Natural killer cell treated with Interleukin-12 subunit alpha and Interleukin-12 subunit beta and Interleukin-15 and Interleukin-18, amount 100 ng/mL, for 72 hours (primary cell): ENCODE data around the gene FAM222B. TPM values are rescaled to one million over a fixed set of nuclear protein-coding genes. Genes with fewer than 3 reads are reported as not detected.

Experiments
- ATAC-seq, 2 donors: fragments of 150-1000 bp; cut with Tn5 transposase in 1 of 2; sonication (Bioruptor Pico), chemical (Tn5 transposase) in 1 of 2; 2 replicates each; pipeline ENCODE4 v1.10.0; 2021
- DNase-seq: peaks from one replicate; pipeline ENCODE4 v3.0.0; 2022; ENCODE audit warnings: low spot score
- H3K27ac Mint-ChIP-seq, 2 donors: 1 replicate in 1 of 2; 2 replicates in 1 of 2; pipeline ENCODE4 v1.8.0; 2022; ENCODE audit warnings: mixed read lengths in 2 of 2, mild to moderate bottlenecking in 1 of 2, moderate library complexity in 1 of 2
- H3K27me3 Mint-ChIP-seq, 2 donors: 1 replicate in 1 of 2; 2 replicates in 1 of 2; pipeline ENCODE4 v1.8.0; 2022; ENCODE audit warnings: mixed read lengths in 2 of 2
- H3K36me3 Mint-ChIP-seq: one replicate; pipeline ENCODE4 v1.8.0; 2022; ENCODE audit warnings: mixed read lengths
- H3K4me1 Mint-ChIP-seq, 2 donors: 1 replicate in 1 of 2; 2 replicates in 1 of 2; pipeline ENCODE4 v1.8.0; 2022; ENCODE audit warnings: low read depth in 2 of 2, mixed read lengths in 2 of 2, mild to moderate bottlenecking in 1 of 2
- H3K4me3 Mint-ChIP-seq: one replicate; pipeline ENCODE4 v1.8.0; 2022; ENCODE audit warnings: mixed read lengths
- H3K9me3 Mint-ChIP-seq: 2 replicates; pipeline ENCODE4 v1.8.0; 2022; ENCODE audit warnings: mixed read lengths
- total RNA-seq, 2 donors: library from RNA; stranded (reverse); gene quantifications; one replicate each; pipeline ENCODE4 v1.2.3, GENCODE V29; 2022

The FAM222B gene
- 10 to 100 TPM; 21.7 to 23.5 TPM for total RNA-seq

DNA sequence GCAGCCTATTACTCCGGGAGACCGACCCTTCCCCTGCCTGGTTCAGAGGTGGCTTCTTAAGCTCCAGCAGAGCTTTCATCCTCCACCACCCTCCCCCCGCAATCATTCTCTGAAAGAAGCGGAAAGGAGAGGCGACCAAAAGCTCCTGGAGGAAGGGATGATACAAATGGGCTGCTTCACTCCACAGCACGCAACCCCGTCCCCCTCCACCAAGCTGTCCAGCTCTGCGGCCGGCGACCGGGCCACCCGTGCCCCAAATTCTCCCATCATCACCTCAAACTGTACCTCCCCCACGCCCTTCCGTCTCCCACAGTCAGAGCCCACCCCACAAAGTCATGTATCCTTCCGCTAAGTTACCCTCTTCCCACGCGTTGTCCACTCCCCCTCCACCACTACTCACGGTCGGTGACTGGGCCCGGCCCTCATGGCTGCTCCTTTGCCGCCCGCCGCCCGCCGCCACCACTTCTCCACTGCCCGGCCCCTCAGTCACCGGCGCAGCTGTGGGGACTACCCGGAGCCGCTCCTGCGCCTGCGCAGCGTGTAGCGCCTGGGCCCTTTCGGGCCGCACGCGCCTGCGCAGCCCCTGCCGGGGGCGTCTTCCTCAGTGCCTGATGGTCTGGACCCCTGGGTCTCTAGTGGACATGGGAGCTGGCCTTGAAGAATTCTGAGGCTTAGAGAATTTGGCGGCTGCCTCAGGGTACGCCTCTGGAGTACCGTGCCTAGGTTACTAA, at the start of gene FAM222B:
Gene FAM222B, minus strand, starts transcription at position 509 of the 731 bp plus-strand sequence. CDS start 76,123 bp downstream, outside the sequence.
- Mint-ChIP-seq H3K4me3 (peak within 1 kb of the TSS; percentile 100), H3K27ac (peak within 1 kb of the TSS; percentile 93 to 98), H3K36me3 (peaks cover 7% of the 10 kb centered on the region), H3K27me3 (no peaks in the 10 kb centered on the region), H3K4me1 (peaks cover 10% of the 10 kb centered on the region in 2 donors), H3K9me3 (no peaks in the 10 kb centered on the region)
- DNase-seq = peak; percentile 95
- peak; percentile 99 for ATAC-seq

DNA sequence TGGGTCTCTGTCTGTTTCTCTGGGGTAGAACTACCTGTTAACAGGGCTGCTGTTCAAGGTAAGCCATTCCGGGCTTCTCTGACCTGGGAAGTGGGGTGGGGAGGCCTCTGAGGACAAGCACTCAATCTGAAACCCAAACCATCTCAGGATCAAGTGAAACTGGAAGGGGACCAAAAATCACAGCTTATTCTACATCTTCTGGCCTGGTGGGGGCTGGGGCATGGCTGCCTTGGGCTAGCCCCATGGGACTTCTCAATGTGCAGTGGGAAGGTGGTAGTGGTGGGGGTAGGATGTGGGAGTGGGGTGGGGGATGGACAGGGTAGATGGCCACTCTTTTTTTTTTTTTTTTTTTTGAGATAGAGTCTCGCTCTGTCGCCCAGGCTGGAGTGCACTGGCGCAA, 49.4 kb upstream of the FAM222B start:
- Mint-ChIP-seq H3K4me1 (peaks cover 40 to 51% of the 10 kb centered on the region in 2 donors), H3K27me3 (no peaks in the 10 kb centered on the region), H3K27ac (peak overlapping the region; percentile 87 to 100), H3K4me3 (peak overlapping the region; percentile 70), H3K36me3 (peaks cover 6% of the 10 kb centered on the region), H3K9me3 (no peaks in the 10 kb centered on the region)
- no peak for ATAC-seq
- DNase-seq = no peak

DNA sequence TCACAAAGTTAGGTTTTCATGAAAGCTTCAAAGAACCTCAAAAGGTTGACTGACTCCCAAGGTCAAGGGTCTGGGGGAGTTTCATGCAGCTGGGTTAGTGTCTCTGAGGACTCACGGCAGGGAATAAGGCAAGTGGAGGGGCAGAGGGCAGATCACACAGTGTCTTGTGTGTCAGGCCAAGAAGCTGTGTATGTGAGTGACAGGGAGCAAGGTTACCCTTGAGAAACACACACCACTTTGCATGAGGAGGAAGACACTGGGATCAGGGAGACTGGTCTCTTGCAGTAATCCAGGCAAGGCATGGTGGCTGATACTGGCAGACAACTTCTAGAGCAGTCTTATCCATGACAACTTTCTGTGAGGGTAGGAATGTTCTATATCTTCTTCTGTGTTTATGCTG, 48.6 kb upstream of the FAM222B start:
- ATAC-seq = no peak
- Mint-ChIP-seq H3K27ac (peak overlapping the region; percentile 87 to 100), H3K36me3 (peaks cover 6% of the 10 kb centered on the region), H3K27me3 (no peaks in the 10 kb centered on the region), H3K4me3 (peak overlapping the region; percentile 70), H3K4me1 (peaks cover 32 to 47% of the 10 kb centered on the region in 2 donors), H3K9me3 (no peaks in the 10 kb centered on the region)
- no peak for DNase-seq

GRCh38 chr17:28889996-28890395, 47.4 kb upstream of the FAM222B start:
- DNase-seq (no peak), ATAC-seq (no peak)
- Mint-ChIP-seq H3K9me3 (no peaks in the 10 kb centered on the region), H3K27ac (peak overlapping the region; percentile 45 to 87), H3K27me3 (no peaks in the 10 kb centered on the region), H3K4me1 (peaks cover 31 to 47% of the 10 kb centered on the region in 2 donors), H3K36me3 (peaks cover 6% of the 10 kb centered on the region), H3K4me3 (no peak overlapping the region)

DNA sequence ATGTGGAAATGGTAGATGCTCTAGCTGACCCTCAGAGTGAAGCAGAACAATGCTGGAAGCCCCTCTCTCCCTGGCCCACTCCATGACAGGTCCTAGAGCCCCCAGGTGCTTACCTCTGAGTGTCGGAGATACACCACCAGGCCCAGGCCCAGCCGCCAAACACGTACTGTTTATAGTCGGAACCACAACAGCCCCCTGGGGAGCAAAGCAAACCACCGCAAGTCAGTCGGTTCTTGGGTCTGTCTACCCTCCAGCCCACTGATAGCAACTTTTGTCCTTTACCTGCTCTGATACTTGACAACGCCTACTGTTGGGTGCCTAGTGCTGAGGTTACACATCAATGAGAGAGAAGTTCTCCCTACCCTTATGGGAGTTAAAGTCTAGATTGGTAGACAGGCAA, 46.2 kb upstream of the FAM222B start:
- DNase-seq (no peak), ATAC-seq (no peak)
- Mint-ChIP-seq H3K4me3 (no peak overlapping the region), H3K27me3 (no peaks in the 10 kb centered on the region), H3K27ac (peak overlapping the region; percentile 12 to 76), H3K4me1 (peaks cover 30 to 48% of the 10 kb centered on the region in 2 donors), H3K36me3 (peaks cover 6% of the 10 kb centered on the region), H3K9me3 (no peaks in the 10 kb centered on the region)

DNA sequence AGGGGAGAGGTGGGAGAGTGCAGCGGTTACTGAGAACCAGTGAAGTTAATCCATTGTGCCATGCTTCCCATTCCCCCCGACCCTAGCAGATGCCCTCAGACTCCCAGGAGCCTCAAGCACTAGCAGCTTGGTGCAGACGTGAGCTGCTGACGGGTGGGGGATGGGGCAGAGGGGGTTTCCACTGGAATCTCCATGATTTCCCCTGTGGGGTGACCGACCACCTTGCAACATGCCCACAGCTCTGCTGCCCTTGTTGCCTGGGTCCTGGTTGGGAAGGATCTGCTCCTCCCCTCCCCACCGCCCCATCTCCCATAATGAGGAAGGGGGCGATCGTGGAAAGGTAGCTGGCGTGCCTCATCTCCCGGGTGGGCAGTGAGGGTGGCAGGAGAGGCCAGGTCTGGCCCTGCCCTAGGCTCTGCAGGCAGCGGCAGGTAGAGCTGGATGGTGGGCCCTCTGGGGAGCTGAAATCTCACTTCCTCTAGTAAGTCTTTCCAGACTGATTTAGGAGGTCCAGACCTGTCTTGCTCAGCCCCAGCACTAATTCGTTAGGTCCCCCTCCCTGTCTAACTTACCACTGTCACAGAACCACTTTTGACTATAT, 45.4 kb upstream of the FAM222B start:
- Mint-ChIP-seq H3K36me3 (peaks cover 6% of the 10 kb centered on the region), H3K4me1 (peaks cover 21 to 40% of the 10 kb centered on the region in 2 donors), H3K4me3 (no peak overlapping the region), H3K27me3 (no peaks in the 10 kb centered on the region), H3K27ac (peak overlapping the region in 1 of 2 donors; percentile 42), H3K9me3 (no peaks in the 10 kb centered on the region)
- ATAC-seq = no peak
- DNase-seq = no peak

DNA sequence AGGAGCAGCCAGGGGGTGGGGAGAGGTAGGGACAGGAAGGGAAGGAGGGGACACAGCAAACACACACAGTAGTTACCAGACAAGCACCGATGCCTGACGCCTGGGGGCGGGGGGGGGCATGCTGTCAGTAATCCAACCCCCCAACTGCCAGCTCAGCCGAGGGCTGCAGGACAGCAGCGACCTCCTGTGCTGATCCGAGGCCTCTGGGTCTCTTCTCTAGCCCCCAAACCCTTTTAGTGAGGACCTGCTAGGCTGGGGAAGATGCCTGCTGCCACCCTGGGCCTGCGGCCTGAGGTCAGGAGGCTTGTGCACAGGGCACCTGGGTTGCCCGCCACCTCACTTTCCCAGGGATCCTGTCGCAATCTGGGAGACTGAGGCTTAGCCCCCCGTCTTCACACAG, 43.4 kb upstream of the FAM222B start:
- Mint-ChIP-seq H3K4me1 (peaks cover 7 to 26% of the 10 kb centered on the region in 2 donors), H3K9me3 (no peaks in the 10 kb centered on the region), H3K27ac (peak overlapping the region in 1 of 2 donors; percentile 62), H3K4me3 (no peak overlapping the region), H3K36me3 (no peaks in the 10 kb centered on the region), H3K27me3 (no peaks in the 10 kb centered on the region)
- no peak for ATAC-seq
- no peak for DNase-seq

GRCh38 chr17:28885363-28885762, 42.8 kb upstream of the FAM222B start:
- H3K36me3 Mint-ChIP-seq = peaks cover under 1% of the 10 kb centered on the region
- DNase-seq = no peak
- no peak overlapping the region for H3K4me3 Mint-ChIP-seq
- H3K27ac Mint-ChIP-seq = peak overlapping the region; percentile 31 to 48
- H3K4me1 Mint-ChIP-seq = peaks cover 6 to 24% of the 10 kb centered on the region in 2 donors
- ATAC-seq = no peak
- H3K27me3 Mint-ChIP-seq = no peaks in the 10 kb centered on the region
- no peaks in the 10 kb centered on the region for H3K9me3 Mint-ChIP-seq

DNA sequence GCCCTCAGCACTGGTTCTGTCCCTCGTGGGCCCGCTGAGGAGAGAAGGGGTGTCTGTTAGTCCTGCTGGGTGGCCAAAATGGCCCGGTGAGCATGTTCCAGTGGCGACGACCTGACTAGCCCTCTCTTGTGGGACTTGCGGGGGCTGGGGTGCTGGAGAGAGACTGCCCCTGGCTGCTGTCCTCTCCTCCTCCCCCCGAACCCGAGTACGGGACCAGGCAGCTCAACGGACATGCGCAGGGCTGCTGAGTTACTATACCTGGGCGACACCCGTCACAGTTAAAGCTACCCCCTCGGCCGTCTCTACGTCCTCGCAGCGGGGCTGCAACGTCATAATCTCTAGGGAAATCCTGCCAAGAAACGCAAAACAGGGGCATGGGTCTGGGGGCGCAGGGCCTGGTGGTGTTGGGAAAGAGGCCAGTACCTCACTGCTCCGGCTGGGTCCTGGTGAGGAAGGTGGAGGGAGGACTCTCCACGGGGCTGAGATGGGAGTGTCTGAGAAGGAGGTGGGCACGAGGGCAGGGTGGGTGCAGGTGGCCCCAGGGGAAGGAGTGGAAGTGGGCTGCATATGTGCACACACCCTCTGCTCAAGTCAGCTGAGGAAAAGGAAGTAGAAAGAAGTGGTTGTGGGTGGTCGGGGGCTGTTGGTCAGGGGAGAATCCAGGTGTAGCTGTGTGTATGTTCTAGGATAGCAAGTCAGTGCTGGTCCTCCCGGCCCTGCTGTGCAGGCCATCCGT, 41.5 kb upstream of the FAM222B start:
- H3K4me1 Mint-ChIP-seq = peaks cover 6 to 21% of the 10 kb centered on the region in 2 donors
- no peaks in the 10 kb centered on the region for H3K9me3 Mint-ChIP-seq
- DNase-seq (no peak), ATAC-seq (no peak)
- H3K4me3 Mint-ChIP-seq = no peak overlapping the region
- no peaks in the 10 kb centered on the region for H3K27me3 Mint-ChIP-seq
- peaks cover 7% of the 10 kb centered on the region for H3K36me3 Mint-ChIP-seq
- H3K27ac Mint-ChIP-seq = no peak overlapping the region

DNA sequence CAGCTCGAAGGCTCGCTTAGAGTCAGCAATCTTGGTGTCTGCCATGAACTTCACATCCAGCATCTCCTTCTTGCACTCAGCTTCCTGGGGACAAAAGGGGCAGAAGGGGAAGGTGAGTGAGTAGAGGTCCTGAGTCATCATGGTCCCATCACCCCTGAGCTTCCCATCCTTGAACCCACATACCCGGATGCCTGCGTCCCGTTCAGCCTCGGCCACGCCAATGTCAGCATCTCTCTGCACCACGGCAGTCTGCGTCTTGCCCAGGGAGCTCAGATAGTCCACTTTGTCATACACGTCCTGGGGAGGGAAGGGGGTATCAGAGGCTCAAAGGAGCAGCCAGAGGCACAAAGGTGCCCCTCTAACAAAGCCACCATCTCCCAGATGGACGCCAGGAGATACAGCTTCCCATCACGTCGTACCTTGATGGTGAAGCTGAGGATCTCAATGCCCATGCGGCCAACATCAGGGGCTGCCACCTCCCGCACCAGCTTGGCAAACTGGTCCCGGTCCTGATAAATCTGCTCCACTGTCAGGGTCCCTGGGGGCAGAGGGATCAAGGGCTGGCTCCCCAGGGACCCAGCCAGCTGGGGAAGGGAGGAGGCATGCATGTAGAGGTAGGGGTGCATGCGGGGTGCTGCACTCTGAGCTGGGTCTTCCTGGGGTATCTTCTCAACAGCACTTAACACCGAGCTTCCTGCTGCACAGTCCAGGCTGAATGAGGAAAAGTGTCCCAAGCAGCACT, 39.7 kb upstream of the FAM222B start:
- DNase-seq (no peak), ATAC-seq (no peak)
- Mint-ChIP-seq H3K4me1 (peaks cover 12 to 15% of the 10 kb centered on the region in 2 donors), H3K27ac (no peak overlapping the region), H3K27me3 (no peaks in the 10 kb centered on the region), H3K4me3 (no peak overlapping the region), H3K36me3 (peaks cover 7% of the 10 kb centered on the region), H3K9me3 (no peaks in the 10 kb centered on the region)

DNA sequence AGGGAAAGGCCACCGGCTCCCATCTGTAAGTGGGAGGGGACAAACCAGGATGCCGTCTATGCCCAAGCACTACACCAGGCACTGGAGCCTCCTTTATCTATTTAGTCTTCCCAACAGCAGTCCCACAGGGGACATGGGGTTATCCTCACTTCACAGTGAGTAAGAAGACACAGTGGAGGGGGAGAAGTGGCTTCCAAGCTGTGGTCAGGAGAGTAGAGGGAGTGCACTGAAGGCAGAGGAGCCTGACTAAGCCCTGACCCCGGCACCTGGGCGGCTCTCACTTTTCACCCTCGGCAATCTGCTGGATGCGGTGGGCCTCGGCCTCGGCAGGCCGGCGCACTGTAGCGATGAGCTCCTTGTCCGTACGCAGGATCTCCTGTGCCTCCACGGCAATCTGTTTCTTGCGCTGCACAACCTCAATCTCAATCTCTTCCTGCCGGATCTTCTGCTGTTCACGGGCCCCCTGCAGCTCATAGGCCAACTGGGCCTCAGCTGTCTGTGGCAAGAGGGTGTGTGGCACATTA, 39.0 kb upstream of the FAM222B start:
- no peaks in the 10 kb centered on the region for H3K27me3 Mint-ChIP-seq
- ATAC-seq (no peak), DNase-seq (no peak)
- H3K9me3 Mint-ChIP-seq = no peaks in the 10 kb centered on the region
- no peak overlapping the region for H3K4me3 Mint-ChIP-seq
- peaks cover 7% of the 10 kb centered on the region for H3K36me3 Mint-ChIP-seq
- H3K4me1 Mint-ChIP-seq = peaks cover 11 to 13% of the 10 kb centered on the region in 2 donors
- H3K27ac Mint-ChIP-seq = no peak overlapping the region

DNA sequence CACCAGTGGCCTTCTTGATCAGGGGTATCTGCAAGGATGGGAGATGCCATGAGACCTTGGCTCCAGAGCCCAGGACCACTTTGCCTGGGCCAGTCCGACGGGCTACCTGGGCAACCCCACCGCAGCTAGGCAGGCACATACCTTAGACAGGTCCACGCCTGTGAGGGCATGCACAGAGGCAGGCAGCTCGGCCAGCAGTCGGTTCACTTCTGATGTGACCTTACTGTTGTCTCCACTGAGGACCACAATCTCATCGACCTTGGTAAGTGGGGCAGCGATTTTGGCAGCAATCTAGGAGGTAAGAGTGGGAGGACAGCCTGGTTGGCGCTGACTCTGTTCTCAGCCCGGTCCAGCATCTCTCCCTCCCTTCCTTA, 38.0 kb upstream of the FAM222B start:
- H3K27me3 Mint-ChIP-seq = no peaks in the 10 kb centered on the region
- no peak overlapping the region for H3K27ac Mint-ChIP-seq
- H3K4me3 Mint-ChIP-seq = no peak overlapping the region
- peaks cover 17 to 23% of the 10 kb centered on the region in 2 donors for H3K4me1 Mint-ChIP-seq
- ATAC-seq (no peak), DNase-seq (no peak)
- H3K36me3 Mint-ChIP-seq = peaks cover 7% of the 10 kb centered on the region
- no peaks in the 10 kb centered on the region for H3K9me3 Mint-ChIP-seq

DNA sequence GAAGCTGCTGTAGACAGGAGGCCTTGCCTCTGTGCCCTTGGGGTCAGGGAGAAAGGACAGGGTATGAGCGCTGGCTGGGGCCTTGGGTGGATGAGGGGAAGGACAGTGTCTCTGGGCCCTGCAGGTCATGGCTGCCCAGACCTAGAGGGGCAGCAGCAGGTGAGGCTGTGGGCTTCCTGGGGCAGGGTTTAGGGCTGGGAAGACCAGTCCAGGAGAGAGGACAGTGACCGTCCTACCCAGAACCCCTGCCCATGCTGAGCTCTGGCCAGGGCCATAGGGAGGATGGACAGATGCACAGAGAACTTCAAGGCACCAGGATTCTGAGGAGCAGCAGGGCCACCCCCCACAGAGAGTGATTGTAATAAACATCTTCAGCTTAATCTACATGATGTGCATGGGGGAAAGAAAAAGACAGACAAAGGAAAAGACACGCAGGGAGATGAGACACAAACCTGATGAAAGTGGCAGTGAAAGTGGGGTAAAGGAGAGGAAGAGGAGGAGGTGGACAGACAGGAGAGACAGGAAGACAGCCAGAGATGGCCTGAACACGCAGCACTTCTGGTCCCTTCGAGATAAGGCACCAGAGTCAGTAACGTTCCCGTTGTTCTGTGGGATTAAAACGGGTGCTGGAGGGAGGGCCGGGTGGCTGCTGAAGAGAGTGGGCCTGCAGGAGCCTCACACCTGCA, 37.4 kb upstream of the FAM222B start:
- H3K27me3 Mint-ChIP-seq = no peaks in the 10 kb centered on the region
- no peak for DNase-seq
- ATAC-seq = no peak
- H3K36me3 Mint-ChIP-seq = peaks cover 7% of the 10 kb centered on the region
- H3K4me3 Mint-ChIP-seq = no peak overlapping the region
- peaks cover 14 to 22% of the 10 kb centered on the region in 2 donors for H3K4me1 Mint-ChIP-seq
- no peaks in the 10 kb centered on the region for H3K9me3 Mint-ChIP-seq
- H3K27ac Mint-ChIP-seq = no peak overlapping the region
